GM18951 (cell line): ENCODE data around the gene EFL1.
"Not testable (repeated sequence)": the region's sequence is repeated elsewhere in the genome, so short reads cannot be mapped to it uniquely, and the experiment has no call there.

Experiments
- POLR2A ChIP-seq: IDR thresholded peaks from 4 replicates; pipeline ENCODE4 v1.6.1; 2011; ENCODE audit warnings: mild to moderate bottlenecking; ENCODE audit not compliant: insufficient read length, insufficient read depth; ENCODE audit errors: extremely low read depth
- in situ Hi-C: fragments of 300-500 bp; cut with MboI; formaldehyde crosslinking; loops from one replicate; pipeline ENCODE4 v1.12.0; 2022; ENCODE audit warnings: low sequenced_read_pairs, mixed read lengths, inconsistent platforms; ENCODE audit not compliant: unreplicated experiment

EFL1 gene

GRCh38 chr15:82262422-82263026 lies at the start of gene EFL1, which contains the start of gene SAXO2:
Gene EFL1 (minus strand): TSS chr15:82262734. CDS start chr15:82261778, 956 bp downstream.
Gene SAXO2 (plus strand): TSS chr15:82262818. CDS start chr15:82262880, 62 bp downstream.
- in situ Hi-C loops, result no loop called here
- TF ChIP-seq POLR2A, result peak; percentile 78

DNA sequence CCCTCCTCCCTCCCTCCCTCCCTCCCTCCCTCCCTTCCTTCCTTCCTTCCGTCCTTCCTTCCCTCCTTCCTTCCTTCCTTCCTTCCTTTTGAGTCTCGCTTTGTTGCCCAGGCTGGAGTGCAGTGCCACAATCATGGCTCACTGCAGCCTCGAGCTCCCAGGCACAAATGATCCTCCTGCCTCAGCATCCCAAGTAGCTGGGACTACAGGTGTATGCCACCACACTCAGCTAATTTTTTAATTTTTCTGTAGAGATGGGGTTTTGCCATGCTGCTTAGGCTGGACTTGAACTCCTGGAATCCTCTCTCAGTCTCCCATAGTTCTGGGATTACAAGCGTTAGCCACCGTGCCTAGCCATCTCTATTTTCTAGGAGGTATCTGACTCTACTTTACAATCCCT lies 48.8 kb upstream of the EFL1 start:
- in situ Hi-C loops, result not testable (repeated sequence)

DNA sequence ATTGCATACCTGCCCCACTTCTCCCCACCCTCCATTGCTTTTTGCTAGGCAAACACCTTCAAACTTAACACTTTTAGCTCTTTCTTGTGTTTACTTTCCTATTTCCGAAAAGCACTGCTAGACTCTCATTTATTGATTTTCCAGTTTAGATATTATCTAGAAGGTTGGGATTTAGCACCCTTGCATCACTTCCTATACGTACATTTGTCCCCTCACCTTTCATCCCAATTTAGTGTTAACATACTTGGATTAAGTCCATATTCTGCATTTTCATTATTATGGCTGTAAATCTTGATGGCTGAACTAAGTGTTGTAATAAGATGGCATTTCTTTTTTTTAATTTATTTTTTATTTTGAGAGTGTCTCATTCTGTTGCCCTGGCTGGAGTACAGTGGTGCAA lies 47.3 kb upstream of the EFL1 start:
- in situ Hi-C loops, result no loop called here
- TF ChIP-seq POLR2A, result no peak

DNA sequence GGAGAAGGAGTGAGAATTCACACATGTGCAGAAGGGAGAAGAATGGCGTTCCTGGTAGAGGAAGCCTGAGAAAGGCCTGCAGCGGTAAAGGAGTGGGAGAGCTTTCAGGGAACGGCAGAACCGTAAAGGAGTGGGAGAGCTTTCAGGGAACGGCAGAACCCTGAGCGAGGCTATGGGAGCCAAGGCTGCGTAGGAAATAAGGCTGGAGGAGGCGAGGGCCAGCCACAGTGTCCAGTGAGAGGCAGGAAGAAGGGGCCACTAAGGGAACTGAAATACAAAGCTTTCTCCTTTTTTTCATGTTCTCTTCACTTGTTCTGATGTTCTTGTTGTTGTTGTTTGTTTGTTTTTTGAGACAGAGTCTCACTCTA lies 45.2 kb upstream of the EFL1 start:
- TF ChIP-seq POLR2A, result no peak
- in situ Hi-C loops, result no loop called here

DNA sequence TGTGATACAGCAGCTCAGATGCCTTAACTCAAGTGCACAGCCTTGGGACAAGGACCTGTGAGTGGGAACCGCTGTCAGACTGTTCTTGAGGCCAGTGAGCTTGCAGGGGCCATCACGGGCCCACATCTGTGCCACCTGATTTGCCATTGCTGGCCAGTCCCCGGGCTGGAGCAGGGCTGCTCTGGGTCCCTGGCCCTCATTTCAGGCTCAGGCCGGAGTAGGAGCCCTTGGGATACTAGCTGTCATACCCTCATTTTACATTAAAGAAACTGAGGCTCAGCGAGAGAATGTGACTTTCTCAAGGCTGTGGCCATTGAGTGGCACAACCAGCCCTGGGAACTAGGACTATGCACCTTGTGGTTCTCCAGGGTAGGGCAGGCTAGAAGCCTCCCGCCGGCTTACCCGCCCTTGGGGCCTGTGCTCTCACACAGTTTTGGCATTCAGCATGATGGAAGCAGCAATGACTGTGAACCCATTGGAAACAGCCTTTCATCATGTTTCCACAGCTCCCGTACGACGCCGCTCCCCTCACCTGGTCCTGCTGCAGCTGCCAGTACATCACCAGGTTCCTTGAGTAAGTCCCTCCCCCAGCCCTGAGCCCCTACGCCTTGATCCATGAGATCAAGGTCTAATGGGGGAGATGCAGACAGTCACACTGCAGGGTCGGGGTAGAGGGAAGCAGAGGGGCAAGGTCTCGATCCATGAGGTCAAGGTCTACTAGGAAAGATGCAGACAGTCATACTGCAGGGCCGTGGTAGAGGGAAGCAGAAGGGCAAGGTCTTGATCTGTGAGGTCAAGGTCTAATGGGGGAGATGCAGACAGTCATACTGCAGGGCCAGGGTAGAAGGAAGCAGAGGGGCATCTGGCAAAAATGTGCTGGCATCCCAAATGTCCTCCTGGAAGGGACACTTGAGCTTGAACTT lies 44.5 kb upstream of the EFL1 start:
- TF ChIP-seq POLR2A, result no peak
- in situ Hi-C loops, result no loop called here

- TF ChIP-seq POLR2A, result no peak
- in situ Hi-C loops, result no loop called here
These were observed 43.1 kb upstream of the EFL1 start for GRCh38 chr15:82305621-82306048.

DNA sequence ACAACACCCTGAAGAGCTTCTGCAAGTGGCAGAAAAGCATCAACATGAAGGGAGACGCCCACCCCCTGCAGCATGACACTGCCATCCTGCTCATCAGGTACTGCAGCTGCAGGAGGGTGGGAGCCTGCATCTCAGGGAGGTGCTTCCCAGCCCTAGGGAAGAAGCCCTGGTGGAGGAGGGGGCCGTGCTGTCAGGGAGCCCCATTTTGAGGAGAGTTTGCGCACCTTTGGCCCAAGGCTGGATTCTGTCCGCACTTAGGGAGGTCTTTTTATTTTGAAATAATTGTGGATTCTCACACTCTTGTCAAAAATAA lies 42.2 kb upstream of the EFL1 start:
- in situ Hi-C loops, result no loop called here
- no peak for TF ChIP-seq POLR2A

DNA sequence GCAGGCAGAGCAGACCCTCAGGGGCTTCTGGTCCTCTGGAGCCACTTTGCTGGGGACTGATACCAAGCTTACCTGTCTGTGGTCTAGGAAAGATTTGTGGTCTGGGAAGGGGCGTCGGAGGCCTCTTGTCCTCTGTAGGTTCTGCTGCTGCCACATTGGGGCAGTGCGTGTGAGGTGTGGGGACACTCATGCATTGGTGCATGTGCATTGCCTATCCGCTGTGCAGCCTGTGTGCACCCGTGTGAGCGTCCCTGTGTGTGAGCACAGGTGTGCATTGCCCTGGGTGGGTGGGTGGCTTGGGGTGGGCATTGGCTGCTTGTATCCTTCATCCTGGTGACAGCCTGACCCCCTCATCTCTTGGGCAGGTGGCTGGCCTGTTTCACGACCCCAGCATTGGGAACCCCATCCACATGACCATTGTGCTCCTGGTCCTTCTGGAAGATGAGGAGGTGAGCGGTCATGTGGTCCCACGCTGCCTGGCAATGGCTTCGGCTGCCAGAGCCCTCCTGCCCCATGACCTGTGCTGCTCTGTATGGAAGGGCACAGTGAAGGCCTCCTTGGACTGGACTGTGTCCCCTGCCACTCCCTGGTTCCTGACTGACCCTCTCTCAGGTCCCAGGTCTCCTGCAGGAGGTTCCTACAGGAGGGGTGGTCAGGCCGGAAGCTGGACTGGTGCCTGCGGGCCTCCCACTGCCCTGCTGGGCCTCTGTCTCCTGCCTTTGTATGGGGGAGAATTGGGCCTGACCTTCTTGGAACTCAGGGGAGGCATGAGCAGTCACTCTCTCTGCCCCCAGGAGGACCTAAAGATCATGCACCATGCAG lies 41.6 kb upstream of the EFL1 start:
- no peak for TF ChIP-seq POLR2A
- in situ Hi-C loops, result no loop called here

DNA sequence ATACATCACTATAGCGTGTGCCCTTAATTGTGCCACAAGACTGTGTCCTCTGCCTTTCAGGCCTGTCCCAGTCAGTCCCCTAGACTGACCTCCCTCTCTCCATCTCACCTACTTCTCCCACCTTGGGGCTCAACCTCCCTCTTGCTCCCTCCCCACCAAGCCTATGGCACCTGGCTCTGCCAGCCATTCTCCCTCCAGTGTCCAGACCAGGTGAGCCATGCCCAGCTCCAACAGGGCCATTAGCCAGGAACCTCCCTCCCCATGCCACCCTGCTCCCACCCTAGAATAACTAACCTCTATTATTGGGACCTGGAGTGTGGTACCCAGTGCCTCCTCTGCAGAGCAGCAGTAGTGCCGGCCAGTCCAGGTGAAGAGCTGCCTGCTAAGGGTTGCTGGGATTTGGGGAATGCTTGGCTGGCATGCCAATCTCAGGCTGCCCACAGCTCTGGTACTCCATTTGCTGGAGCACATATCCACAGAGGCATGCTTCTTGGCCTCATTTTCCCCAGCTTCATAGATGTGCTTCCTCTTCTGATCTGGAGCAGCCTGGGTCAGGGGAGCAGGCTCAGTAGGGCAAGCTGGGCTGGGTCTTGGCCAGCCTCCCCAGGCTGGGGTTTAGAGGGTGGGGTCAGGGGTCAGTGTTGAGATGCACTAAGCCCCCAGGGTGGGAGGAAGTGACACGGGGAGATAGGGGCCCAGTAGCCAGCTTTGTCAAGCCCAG lies 38.9 kb upstream of the EFL1 start:
- in situ Hi-C loops, result no loop called here
- TF ChIP-seq POLR2A, result no peak

GRCh38 chr15:82300883-82301282 lies 38.3 kb upstream of the EFL1 start:
- no peak for TF ChIP-seq POLR2A
- in situ Hi-C loops, result no loop called here

- in situ Hi-C loops, result not testable (repeated sequence)
These were observed 37.8 kb upstream of the EFL1 start for GRCh38 chr15:82300326-82300725.

- in situ Hi-C loops, result not testable (repeated sequence)
These were observed 37.0 kb upstream of the EFL1 start for GRCh38 chr15:82299511-82299914.

DNA sequence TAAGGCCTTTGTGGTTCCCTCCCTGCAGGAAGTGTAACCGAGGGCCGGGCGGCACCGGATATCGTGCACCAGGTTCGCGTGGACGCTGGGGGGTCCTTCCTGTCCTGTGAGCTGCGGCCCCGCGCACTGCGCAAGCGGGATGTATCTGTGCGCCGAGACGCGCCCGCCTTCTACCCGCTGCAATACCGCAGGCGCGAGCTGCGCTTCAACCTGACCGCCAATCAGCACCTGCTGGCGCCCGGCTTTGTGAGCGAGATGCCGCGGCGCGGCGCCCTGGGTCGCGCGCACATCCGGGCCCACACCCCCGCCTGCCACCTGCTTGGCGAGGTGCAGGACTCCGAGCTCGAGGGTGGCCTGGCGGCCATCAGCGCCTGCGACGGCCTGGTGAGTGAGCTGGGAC lies 36.0 kb upstream of the EFL1 start:
- in situ Hi-C loops, result no loop called here
- TF ChIP-seq POLR2A, result no peak
